GDM1 (cell line): ENCODE data around the gene NGB.

ENCODE experiments used
- DNase-seq: peaks from one replicate; lab custom pipeline; 2025; lab: John Stamatoyannopoulos, UW

Gene NGB

GRCh38 chr14:77230914-77231313 is 40.1 kb downstream of the NGB start:
- DNase-seq, result no peak

DNA sequence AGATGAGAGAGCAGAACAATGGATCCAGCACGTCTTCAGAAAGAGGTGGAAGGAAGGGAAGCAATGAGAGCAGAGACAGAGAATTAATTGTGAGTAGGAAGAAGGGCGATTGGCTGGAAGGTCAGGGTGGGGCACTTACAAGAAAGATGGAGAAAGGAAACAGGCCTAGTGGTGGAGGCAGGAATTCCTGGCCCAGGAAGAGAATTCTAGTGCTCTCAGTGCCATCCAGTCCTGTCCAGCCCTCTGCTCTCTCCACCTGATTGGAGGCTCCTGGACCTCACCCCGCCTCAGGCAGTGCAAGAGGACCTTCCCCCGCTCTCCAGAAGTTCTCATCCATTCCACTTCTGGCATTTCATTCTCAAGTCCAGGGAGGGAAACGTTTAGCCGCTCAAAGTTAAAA is 43.0 kb downstream of the NGB start:
- no peak for DNase-seq

GRCh38 chr14:77225892-77226557 is 45.0 kb downstream of the NGB start:
- no peak for DNase-seq

DNA sequence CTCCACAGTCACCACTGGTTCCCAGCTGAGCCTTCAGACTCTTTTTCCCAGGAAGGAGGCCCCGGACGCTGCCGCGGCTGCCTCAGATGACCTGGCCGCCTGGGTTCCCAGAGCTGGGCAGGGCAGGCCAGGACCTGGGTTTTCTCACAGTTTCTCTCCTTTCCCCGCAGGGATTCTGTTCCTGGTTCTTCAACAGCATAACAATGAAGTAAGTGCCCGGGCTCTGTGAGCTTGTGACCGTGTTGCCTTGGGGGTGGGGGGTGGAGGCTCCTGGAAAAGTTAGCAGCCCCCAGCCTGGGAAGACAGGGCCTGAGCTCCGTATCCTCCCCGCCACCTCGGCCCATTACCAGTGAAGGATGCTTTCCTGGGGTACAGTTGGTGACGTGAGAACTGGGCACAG is 45.8 kb downstream of the NGB start:
- no peak for DNase-seq

GRCh38 chr14:77224212-77224611 is 46.8 kb downstream of the NGB start:
- no peak for DNase-seq

DNA sequence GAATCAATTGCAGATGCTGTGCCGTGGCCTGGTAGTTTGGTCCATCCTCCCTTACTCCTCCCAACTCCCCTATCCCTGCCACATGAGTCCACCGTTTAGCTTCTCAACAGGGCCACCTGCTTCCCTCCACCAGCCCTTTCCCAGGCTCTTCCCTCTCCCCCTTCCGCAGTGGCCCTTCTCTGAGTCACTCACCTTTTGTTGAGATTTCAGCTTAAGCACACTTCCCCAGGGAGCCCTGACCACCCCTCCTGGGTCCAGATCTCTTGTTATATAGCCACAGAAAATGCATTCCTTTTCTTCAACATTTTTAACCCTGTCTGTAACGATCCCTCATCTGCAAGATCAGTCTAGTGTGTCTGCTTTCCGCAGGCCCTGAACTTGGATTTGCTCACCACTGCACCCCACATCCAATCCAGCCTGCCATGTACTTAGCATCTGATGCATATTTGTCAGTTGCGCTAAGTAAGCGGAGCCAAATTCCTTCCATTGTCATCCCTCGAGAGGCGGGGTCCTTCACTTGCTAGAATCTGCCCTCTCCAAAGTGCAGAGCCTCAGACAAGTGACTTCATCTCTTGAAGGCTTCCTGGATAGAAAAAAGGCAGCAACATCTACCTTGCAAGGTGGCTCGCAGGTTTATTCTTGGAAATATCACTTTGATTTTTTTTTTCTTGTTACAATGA is 48.3 kb downstream of the NGB start:
- no peak for DNase-seq

GRCh38 chr14:77221241-77221871 is 49.6 kb downstream of the NGB start:
- no peak for DNase-seq

- no peak for DNase-seq
Measured at GRCh38 chr14:77220246-77221017, 50.6 kb downstream of the NGB start.

GRCh38 chr14:77219591-77219990 is 51.4 kb downstream of the NGB start:
- no peak for DNase-seq

GRCh38 chr14:77217551-77217950 is 53.5 kb downstream of the NGB start:
- no peak for DNase-seq
